Epithelial cell of esophagus (primary cell): Measurements from ENCODE around the gene POLG2.
A peak's percentile ranks its signal among the peaks of the same experiment; 100 is the strongest.

Experiments used
- DNase-seq: peaks from one replicate; pipeline ENCODE4 v3.0.0; 2010; ENCODE audit warnings: low read depth
- H3K4me3 ChIP-seq: 2 replicates; pipeline ENCODE4 v1.5.1; 2011; ENCODE audit warnings: mild to moderate bottlenecking, low read length, control low read depth
- TF ChIP-seq, protein P1 (sequence below): IDR thresholded peaks from 2 replicates; pipeline ENCODE4 v1.5.1; 2011; ENCODE audit warnings: low read depth, mild to moderate bottlenecking, low read length, control low read depth, inconsistent platforms; ENCODE audit not compliant: insufficient read depth; ENCODE audit errors: missing control alignments

Gene POLG2

DNA sequence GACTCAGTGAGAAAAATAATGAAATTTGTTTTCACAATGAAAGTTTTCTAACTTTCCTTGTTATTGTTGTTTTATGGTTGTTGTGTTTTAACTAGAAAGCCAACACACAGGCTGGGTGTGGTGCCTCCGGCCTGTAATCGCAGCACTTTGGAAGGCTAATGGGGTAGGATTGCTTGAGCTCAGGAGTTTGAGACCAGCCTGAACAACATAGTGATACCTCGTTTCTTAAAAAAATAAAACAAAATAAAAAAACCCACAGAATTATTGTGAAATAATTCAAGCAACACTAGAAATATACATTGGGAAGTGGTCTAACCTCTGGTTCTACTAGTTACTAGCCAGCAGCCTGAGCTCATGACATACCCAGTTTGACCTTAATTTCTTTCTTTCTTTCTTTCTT, 47.3 kb downstream of the POLG2 start:
- TF ChIP-seq, protein P1, sequence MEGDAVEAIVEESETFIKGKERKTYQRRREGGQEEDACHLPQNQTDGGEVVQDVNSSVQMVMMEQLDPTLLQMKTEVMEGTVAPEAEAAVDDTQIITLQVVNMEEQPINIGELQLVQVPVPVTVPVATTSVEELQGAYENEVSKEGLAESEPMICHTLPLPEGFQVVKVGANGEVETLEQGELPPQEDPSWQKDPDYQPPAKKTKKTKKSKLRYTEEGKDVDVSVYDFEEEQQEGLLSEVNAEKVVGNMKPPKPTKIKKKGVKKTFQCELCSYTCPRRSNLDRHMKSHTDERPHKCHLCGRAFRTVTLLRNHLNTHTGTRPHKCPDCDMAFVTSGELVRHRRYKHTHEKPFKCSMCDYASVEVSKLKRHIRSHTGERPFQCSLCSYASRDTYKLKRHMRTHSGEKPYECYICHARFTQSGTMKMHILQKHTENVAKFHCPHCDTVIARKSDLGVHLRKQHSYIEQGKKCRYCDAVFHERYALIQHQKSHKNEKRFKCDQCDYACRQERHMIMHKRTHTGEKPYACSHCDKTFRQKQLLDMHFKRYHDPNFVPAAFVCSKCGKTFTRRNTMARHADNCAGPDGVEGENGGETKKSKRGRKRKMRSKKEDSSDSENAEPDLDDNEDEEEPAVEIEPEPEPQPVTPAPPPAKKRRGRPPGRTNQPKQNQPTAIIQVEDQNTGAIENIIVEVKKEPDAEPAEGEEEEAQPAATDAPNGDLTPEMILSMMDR: no peak
- DNase-seq: no peak
- no peak overlapping the region for H3K4me3 ChIP-seq

DNA sequence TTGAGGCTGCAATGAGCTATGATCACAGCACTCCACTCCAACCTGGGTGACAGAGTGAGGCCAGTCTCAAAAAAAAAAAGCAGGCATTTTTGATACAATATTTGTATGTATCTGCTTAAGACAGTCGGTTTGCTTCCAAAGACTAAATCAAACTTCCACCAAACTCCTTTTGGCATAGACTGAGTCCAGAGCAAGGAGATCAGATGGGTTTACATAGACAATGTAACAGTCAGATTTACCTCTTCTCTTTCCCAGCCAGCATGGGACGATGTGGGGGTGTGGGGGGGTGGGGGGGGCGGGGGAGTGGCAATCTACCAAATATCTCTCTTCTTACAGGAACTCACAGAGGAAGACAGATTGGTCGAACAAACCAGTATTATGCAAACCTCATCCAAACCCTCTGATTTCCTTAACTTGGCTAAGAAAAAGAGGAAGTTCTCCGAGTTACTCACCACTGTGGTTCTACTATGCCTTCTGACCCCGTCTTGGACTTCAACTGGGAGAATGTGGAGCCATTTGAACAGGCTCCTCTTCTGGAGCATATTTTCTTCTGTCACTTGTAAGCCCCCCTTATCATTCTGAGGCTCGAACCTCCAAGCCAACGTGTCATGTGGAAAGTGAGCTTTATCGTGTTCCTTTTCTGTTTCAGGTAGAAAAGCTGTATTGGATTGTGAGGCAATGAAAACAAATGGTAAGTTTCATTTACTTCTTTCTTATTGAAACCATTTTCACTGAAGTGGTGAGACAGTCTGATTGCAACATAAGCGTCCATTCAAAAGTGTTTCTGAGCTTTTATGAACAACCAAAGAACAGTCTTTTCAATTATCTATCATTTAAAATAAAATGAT, 48.0 kb downstream of the POLG2 start, which contains the start of gene MILR1:
Gene MILR1, plus strand, starts transcription at position 451 of the 848 bp plus-strand sequence. Its CDS starts 54 bp downstream, at position 505.
- TF ChIP-seq, protein P1: no peak
- peak; percentile 38 for DNase-seq
- H3K4me3 ChIP-seq: no peak within 1 kb of the TSS

DNA sequence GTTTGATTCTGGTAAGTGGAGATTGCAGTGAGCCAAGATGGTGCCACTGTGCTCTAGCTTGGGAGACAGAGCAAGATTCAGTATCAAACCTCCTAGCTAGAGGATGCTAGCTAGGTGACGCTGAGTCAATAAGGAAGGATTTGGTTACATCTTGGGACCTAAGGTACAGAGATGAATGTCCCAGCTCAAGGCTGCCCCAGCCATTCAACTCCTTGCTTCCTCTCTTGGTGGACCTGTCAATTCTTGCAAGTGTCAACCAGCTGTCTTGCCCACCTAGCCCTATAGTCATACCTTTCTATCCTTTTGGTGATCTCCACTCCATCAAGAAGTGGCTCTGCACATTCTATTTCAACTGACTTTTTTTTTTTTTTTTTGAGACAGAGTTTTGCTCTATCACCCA, 49.3 kb downstream of the POLG2 start:
- DNase-seq: no peak
- H3K4me3 ChIP-seq: no peak overlapping the region
- TF ChIP-seq, protein P1: no peak

DNA sequence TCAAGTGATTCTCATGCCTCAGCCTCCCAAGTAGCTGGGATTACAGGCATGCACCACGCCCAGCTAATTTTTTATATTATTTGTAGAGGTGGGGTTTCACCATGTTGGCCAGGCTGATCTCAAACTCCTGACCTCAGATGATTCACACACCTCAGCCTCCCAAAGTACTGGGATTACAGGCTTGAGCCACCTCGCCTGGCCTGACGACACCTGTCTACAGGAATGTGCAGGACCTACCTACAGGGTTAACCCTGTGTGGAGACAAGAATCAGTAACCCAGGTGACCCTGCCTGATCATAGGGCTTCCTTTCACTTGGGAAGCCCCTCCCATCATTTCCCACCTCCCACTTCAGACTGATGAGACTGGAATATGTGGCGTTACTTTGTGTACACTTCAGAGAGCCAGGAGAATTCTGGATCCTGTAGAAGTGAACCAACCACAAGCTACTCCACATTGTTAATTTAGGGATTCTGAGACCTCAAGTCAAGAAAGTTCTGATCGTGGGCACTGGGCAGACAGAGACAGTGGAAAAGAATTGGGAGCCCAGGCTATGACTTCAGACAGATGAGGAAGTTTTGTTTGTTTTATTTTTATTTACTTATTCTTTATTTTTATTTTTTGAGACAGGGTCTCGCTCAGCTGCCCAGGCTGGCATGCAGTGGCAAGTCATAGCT, 53.6 kb downstream of the POLG2 start:
- no peak overlapping the region for H3K4me3 ChIP-seq
- TF ChIP-seq, protein P1: no peak
- DNase-seq: peak; percentile 44

DNA sequence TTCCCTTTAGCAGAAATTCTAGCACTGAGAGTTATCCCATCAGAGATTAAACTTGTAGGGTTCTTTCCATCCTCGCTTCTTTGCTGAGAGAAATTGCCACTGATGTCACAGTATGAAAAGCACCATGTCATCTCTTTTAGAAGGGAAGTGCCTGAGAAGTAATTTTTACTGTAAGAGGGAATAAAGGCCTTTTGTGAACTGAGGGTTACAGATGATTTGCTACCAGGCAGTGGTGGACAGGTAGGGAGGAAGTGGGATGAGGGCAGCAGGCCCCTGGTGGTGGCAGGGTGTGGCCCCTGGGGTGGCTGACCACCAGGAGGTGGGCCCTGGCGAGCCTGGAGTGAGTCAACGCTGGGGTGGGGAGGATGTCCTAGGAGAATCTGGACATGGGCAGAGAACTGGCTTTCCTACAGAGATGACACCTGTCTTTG, 54.3 kb downstream of the POLG2 start:
- DNase-seq: no peak
- TF ChIP-seq, protein P1: no peak
- no peak overlapping the region for H3K4me3 ChIP-seq

DNA sequence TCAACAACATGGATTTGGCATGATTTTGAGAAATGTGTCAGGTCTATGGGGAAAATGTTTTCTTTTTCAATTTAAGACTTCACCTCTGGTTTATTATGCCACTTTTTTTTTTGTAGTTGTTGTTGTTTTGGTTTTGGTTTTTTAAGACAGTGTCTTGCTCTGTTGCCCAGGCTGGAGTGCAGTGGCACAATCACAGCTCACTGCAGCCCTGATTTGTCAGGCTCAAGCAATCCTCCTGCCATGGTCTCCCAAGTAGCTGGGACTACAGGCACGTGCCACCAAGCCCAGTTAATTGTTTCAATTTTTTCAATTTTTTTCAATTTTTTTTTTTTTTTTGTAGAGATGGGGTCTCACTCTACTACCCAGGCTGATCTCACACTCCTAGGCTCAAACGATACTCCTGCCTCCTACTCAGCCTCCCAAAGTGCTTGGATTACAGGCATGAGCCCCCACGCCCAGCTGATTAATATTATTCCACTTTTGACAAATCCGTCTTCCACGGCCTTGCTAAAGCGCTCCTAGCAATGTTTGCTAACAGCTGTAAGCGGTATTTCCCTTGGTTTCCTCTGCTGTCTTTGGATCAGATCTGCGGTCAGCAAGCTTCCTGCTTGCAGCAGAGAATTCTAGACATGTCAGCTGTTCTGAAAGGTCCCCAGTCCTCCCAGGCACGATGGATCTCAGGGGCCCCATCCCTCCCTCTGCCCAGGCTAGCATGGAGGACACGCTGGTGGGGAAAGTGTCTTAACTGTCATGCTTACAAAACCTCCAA, 54.9 kb downstream of the POLG2 start:
- DNase-seq: peak; percentile 55
- no peak overlapping the region for H3K4me3 ChIP-seq
- TF ChIP-seq, protein P1: no peak
